SK-N-SH (cell line): ENCODE results near the gene ARHGDIA. TPM values are rescaled to one million over a fixed set of nuclear protein-coding genes. Genes with fewer than 3 reads are reported as not detected.
A peak's percentile ranks its signal among the peaks of the same experiment; 100 is the strongest.

ENCODE experiments used
- CTCF ChIA-PET: fragments of 300-600, 350-600 bp; formaldehyde crosslinking; extraction: SDS; loops from one replicate; lab custom pipeline; 2021; lab: Yijun Ruan, JAX
- POLR2A ChIA-PET: fragments of 350-600 bp; sonication (Branson Sonifier 250); formaldehyde crosslinking; extraction: SDS; loops from one replicate; lab custom pipeline; 2020; ENCODE audit warnings: antibody characterized with exemption, inconsistent platforms; lab: Yijun Ruan, JAX
- DNase-seq: peaks from one replicate; pipeline ENCODE4 v3.0.0; 2012
- H2AFZ ChIP-seq: fragments of 200-600 bp; sonication (generic); 2 replicates; pipeline ENCODE4 v1.8.1; 2016; ENCODE audit warnings: antibody characterized with exemption, mild to moderate bottlenecking, low read depth
- H3F3A ChIP-seq: fragments of 200-600 bp; sonication (generic); replicated peaks from 2 replicates; pipeline ENCODE3; 2016; ENCODE audit warnings: antibody characterized with exemption, mild to moderate bottlenecking; ENCODE audit not compliant: insufficient read depth
- H3K27ac ChIP-seq, 2 experiments: fragments of 200-500 bp in 1 of 2; fragments of 200-600 bp in 1 of 2; sonication (Bioruptor generic) in 1 of 2; sonication (generic), shearing (Covaris generic) in 1 of 2; 2 replicates each; pipeline versions ENCODE4 v1.5.1 to v1.6.1; 2014 to 2016; ENCODE audit warnings: low read depth in 2 of 2, inconsistent platforms in 1 of 2, low read length in 1 of 2, mild to moderate bottlenecking in 1 of 2, mixed read lengths in 1 of 2
- H3K27me3 ChIP-seq: fragments of 200-600 bp; sonication (generic), shearing (Covaris generic); 2 replicates; pipeline ENCODE4 v1.6.1; 2016; ENCODE audit warnings: mixed run types; ENCODE audit not compliant: insufficient read depth
- H3K36me3 ChIP-seq, 2 experiments: fragments of 200-500 bp in 1 of 2; fragments of 200-600 bp in 1 of 2; sonication (Bioruptor generic) in 1 of 2; sonication (generic) in 1 of 2; replicated peaks in 1 of 2; 2 replicates each; pipeline versions ENCODE3 to v1.5.1; 2014 to 2016; ENCODE audit warnings: low read length in 1 of 2, mild to moderate bottlenecking in 1 of 2; ENCODE audit not compliant: insufficient read depth in 2 of 2, control insufficient read depth in 1 of 2
- H3K4me1 ChIP-seq, 2 experiments: fragments of 200-500 bp in 1 of 2; fragments of 200-600 bp in 1 of 2; sonication (Bioruptor generic) in 1 of 2; sonication (generic), shearing (Covaris generic) in 1 of 2; 2 replicates each; pipeline versions ENCODE4 v1.5.1 to v1.6.1; 2014 to 2016; ENCODE audit warnings: low read depth in 1 of 2, low read length in 1 of 2, mixed run types in 1 of 2; ENCODE audit not compliant: insufficient read depth in 2 of 2, control insufficient read depth in 1 of 2
- H3K4me2 ChIP-seq: fragments of 200-600 bp; sonication (generic), shearing (Covaris generic); 2 replicates; pipeline ENCODE4 v1.6.1; 2017; ENCODE audit warnings: mixed run types
- H3K4me3 ChIP-seq, 2 experiments: fragments of 200-500 bp in 1 of 2; fragments of 200-600 bp in 1 of 2; sonication (Bioruptor generic) in 1 of 2; sonication (generic), shearing (Covaris generic) in 1 of 2; 2 replicates each; pipeline versions ENCODE4 v1.5.1 to v1.8.1; 2014 to 2016; ENCODE audit warnings: low read depth in 2 of 2, inconsistent platforms in 1 of 2, low read length in 1 of 2, mild to moderate bottlenecking in 1 of 2, mixed read lengths in 1 of 2, moderate library complexity in 1 of 2
- H3K79me2 ChIP-seq: fragments of 200-600 bp; sonication (generic); 2 replicates; pipeline ENCODE4 v1.8.1; 2017; ENCODE audit warnings: mild to moderate bottlenecking; ENCODE audit not compliant: insufficient read depth
- H3K9ac ChIP-seq: fragments of 200-600 bp; sonication (generic); 2 replicates; pipeline ENCODE4 v1.6.1; 2017; ENCODE audit warnings: mixed run types
- H3K9me2 ChIP-seq: fragments of 200-600 bp; sonication (generic); 2 replicates; pipeline ENCODE4 v1.6.1; 2017; ENCODE audit warnings: mixed run types
- H3K9me3 ChIP-seq: fragments of 200-600 bp; sonication (generic); 2 replicates; pipeline ENCODE4 v1.6.1; 2017; ENCODE audit warnings: mixed run types, mild to moderate bottlenecking, moderate library complexity
- H4K20me1 ChIP-seq: fragments of 200-600 bp; sonication (generic); 2 replicates; pipeline ENCODE4 v1.6.1; 2017; ENCODE audit warnings: mild to moderate bottlenecking, mixed run types; ENCODE audit not compliant: insufficient read depth
- CTCF ChIP-seq: fragments of 200-600 bp; sonication (generic); IDR thresholded peaks from 2 replicates; pipeline ENCODE4 v1.6.1; 2017; ENCODE audit warnings: antibody characterized with exemption, mild to moderate bottlenecking, moderate library complexity
- EZH2phosphoT487 ChIP-seq: fragments of 200-600 bp; sonication (generic); IDR thresholded peaks from 2 replicates; pipeline ENCODE4 v1.6.1; 2017; ENCODE audit warnings: low read depth, mixed run types, mild to moderate bottlenecking, antibody characterized with exemption, moderate library complexity, borderline replicate concordance
- FOSL2 ChIP-seq: IDR thresholded peaks from 2 replicates; pipeline ENCODE4 v1.4.0; 2012; ENCODE audit warnings: low read depth, mild to moderate bottlenecking, moderate library complexity, borderline replicate concordance
- FOXM1 ChIP-seq: IDR thresholded peaks from 2 replicates; pipeline ENCODE4 v1.4.0; 2012; ENCODE audit warnings: low read depth, mild to moderate bottlenecking
- GABPA ChIP-seq: IDR thresholded peaks from 2 replicates; pipeline ENCODE4 v1.4.0; 2012; ENCODE audit warnings: low read depth, mild to moderate bottlenecking
- GATA2 ChIP-seq: sonication (generic); formaldehyde crosslinking; IDR thresholded peaks from 2 replicates; pipeline ENCODE4 v1.5.0; 2020; ENCODE audit warnings: mild to moderate bottlenecking, missing genetic modification reagents
- IRF3 ChIP-seq: fragments of 150-350 bp; IDR thresholded peaks from 2 replicates; pipeline ENCODE4 v1.6.1; 2016; ENCODE audit warnings: mild to moderate bottlenecking, low read depth, low read length
- JUND ChIP-seq: IDR thresholded peaks from 2 replicates; pipeline ENCODE4 v1.4.0; 2012
- MXI1 ChIP-seq: IDR thresholded peaks from 2 replicates; pipeline ENCODE4 v1.6.1; 2012; ENCODE audit warnings: mild to moderate bottlenecking, low read depth, low read length, improper control_type of control experiment
- POLR2AphosphoS5 ChIP-seq: IDR thresholded peaks from 2 replicates; pipeline ENCODE4 v1.6.1; 2012; ENCODE audit warnings: low read depth, low read length
- RAD21 ChIP-seq: IDR thresholded peaks from 2 replicates; pipeline ENCODE4 v1.6.1; 2012; ENCODE audit warnings: mild to moderate bottlenecking, low read length
- RXRA ChIP-seq: IDR thresholded peaks from 2 replicates; pipeline ENCODE4 v1.4.0; 2012; ENCODE audit warnings: low read depth, mild to moderate bottlenecking, borderline replicate concordance
- SIN3A ChIP-seq: IDR thresholded peaks from 2 replicates; pipeline ENCODE4 v1.6.1; 2012; ENCODE audit warnings: low read depth, mild to moderate bottlenecking, low read length, moderate library complexity, borderline replicate concordance
- SMC3 ChIP-seq: IDR thresholded peaks from 2 replicates; pipeline ENCODE4 v1.6.1; 2012; ENCODE audit warnings: low read depth, low read length, improper control_type of control experiment
- TAF1 ChIP-seq: IDR thresholded peaks from 2 replicates; pipeline ENCODE4 v1.6.1; 2012; ENCODE audit warnings: low read depth, mild to moderate bottlenecking, low read length, moderate library complexity, borderline replicate concordance
- TCF12 ChIP-seq: IDR thresholded peaks from 2 replicates; pipeline ENCODE4 v1.4.0; 2012
- TEAD4 ChIP-seq: IDR thresholded peaks from 2 replicates; pipeline ENCODE4 v1.4.0; 2012; ENCODE audit warnings: mild to moderate bottlenecking, borderline replicate concordance; ENCODE audit not compliant: insufficient read depth
- YY1 ChIP-seq: IDR thresholded peaks from 2 replicates; pipeline ENCODE4 v1.4.0; 2012; ENCODE audit warnings: low read depth, mild to moderate bottlenecking
- ZBTB33 ChIP-seq: IDR thresholded peaks from 2 replicates; pipeline ENCODE4 v1.4.0; 2012; ENCODE audit warnings: low read depth, borderline replicate concordance
- WGBS: methylation state at CpG from one replicate; pipeline ENCODE4 v1.1.6; 2017; ENCODE audit warnings: low lambda C conversion rate; 5-methylcytosine and 5-hydroxymethylcytosine counted together
- polyA plus RNA-seq, 3 experiments: library from polyadenylated mRNA; depleted of rRNA; stranded (reverse); fragments of >200 nt; gene quantifications; 2 replicates each; pipeline ENCODE4 v1.2.3, GENCODE V29; 2012
- TF ChIP-seq, protein P1 (sequence below): IDR thresholded peaks from 2 replicates; pipeline ENCODE4 v1.6.1; 2012; ENCODE audit warnings: mild to moderate bottlenecking, low read depth, low read length, moderate library complexity
- TF ChIP-seq, protein P2 (sequence below): IDR thresholded peaks from 2 replicates; pipeline ENCODE4 v1.4.0; 2012; ENCODE audit warnings: low read depth, borderline replicate concordance
- TF ChIP-seq, protein P3 (sequence below): IDR thresholded peaks from 2 replicates; pipeline ENCODE4 v1.4.0; 2012; ENCODE audit warnings: low read depth

Gene ARHGDIA
- polyA plus RNA-seq, 1 of the 3 experiments (the other 2 are of a cell fraction): 385 TPM

DNA sequence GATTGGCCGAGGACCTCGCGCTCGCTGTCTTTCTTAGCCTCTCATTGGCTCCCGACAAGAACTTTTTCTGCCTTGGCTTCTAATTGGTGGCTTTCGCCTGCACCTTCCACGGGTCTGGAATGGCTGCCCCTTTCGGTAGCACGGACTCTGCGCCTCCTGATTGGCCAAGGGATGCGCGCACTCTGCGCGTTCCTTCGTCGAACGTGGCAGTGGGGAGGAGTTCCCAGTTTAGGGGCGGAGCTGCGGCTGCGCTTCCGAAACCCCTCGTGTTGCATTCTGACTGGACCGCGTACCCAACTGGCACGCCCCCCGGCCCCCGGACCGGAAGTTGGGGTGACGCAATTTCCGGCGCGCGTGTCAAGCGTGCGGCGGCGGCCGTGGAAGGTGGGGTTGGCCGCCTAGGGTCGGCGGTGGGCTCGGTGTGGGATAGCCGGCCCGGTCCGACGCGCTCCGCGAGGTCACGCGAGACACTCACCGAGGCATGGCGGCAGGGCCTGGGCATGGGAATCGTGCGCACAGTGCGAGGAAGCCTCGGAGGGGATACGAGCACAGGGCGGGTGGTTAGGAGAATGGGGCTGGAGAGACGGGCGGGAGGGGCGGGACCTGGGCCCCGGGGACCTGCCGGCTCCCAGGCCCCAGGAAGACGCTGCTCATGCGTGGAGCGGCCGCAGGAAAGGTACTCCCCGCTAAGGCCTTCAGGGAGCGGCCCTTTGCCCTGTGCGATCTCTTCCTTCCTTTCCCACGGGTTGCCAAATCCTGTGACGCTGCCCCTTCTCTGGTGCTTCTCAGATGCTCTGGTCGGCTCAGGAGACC lies 10.2 kb downstream of the ARHGDIA start:
- Histone ChIP-seq H2AFZ (peak overlapping the region; percentile 52; the same call in 1 of the 2 replicates), H3K27ac (peak overlapping the region; percentile 90 to 92), H3K4me1 (peaks cover 28 to 37% of the 10 kb centered on the region in 2 experiments), H3K79me2 (peaks cover 94% of the 10 kb centered on the region), H4K20me1 (peaks cover 53% of the 10 kb centered on the region), H3K4me3 (peak overlapping the region; percentile 77 to 95), H3K36me3 (peaks cover 31 to 60% of the 10 kb centered on the region in 2 experiments), H3K27me3 (no peaks in the 10 kb centered on the region), H3K4me2 (peak overlapping the region; percentile 99), H3K9me3 (no peaks in the 10 kb centered on the region), H3K9ac (peak overlapping the region; percentile 98), H3K9me2 (no peaks in the 10 kb centered on the region), H3F3A (peaks cover 27% of the 10 kb centered on the region)
- CTCF ChIA-PET: interaction anchor here (0.7 to 3.6 kb wide), 6 partner anchors 9 to 148 kb away, joined by 3 to 13 read pairs (median 6); partner anchors contain the start of genes ARHGDIA and SLC25A10
- under 1% methylated on average over 59 of the region's 74 CpGs for WGBS
- DNase-seq: peak; percentile 100
- POLR2A ChIA-PET: interaction anchor here (0.6 to 2.3 kb wide), 9 partner anchors 9 to 178 kb away, joined by 3 to 16 read pairs (median 3); partner anchors contain the start of genes ALYREF, ANAPC11, ARHGDIA and MRPL12
- TF ChIP-seq YY1: peak; percentile 88
- no peak for TF ChIP-seq GATA2 (CRISPR knock-in tag)
- TF ChIP-seq EZH2phosphoT487: no peak
- peak; percentile 92 for TF ChIP-seq GABPA
- no peak for TF ChIP-seq CTCF
- TF ChIP-seq SIN3A: peak; percentile 93; the same call in 1 of the 2 replicates
- TF ChIP-seq SMC3: no peak
- peak; percentile 100 for TF ChIP-seq IRF3
- TF ChIP-seq, protein P1, sequence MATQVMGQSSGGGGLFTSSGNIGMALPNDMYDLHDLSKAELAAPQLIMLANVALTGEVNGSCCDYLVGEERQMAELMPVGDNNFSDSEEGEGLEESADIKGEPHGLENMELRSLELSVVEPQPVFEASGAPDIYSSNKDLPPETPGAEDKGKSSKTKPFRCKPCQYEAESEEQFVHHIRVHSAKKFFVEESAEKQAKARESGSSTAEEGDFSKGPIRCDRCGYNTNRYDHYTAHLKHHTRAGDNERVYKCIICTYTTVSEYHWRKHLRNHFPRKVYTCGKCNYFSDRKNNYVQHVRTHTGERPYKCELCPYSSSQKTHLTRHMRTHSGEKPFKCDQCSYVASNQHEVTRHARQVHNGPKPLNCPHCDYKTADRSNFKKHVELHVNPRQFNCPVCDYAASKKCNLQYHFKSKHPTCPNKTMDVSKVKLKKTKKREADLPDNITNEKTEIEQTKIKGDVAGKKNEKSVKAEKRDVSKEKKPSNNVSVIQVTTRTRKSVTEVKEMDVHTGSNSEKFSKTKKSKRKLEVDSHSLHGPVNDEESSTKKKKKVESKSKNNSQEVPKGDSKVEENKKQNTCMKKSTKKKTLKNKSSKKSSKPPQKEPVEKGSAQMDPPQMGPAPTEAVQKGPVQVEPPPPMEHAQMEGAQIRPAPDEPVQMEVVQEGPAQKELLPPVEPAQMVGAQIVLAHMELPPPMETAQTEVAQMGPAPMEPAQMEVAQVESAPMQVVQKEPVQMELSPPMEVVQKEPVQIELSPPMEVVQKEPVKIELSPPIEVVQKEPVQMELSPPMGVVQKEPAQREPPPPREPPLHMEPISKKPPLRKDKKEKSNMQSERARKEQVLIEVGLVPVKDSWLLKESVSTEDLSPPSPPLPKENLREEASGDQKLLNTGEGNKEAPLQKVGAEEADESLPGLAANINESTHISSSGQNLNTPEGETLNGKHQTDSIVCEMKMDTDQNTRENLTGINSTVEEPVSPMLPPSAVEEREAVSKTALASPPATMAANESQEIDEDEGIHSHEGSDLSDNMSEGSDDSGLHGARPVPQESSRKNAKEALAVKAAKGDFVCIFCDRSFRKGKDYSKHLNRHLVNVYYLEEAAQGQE: 0 out of 2 replicates have a peak, but pooled peaks have one; percentile 48
- TF ChIP-seq, protein P2, sequence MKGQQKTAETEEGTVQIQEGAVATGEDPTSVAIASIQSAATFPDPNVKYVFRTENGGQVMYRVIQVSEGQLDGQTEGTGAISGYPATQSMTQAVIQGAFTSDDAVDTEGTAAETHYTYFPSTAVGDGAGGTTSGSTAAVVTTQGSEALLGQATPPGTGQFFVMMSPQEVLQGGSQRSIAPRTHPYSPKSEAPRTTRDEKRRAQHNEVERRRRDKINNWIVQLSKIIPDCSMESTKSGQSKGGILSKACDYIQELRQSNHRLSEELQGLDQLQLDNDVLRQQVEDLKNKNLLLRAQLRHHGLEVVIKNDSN: peak; percentile 60; the same call in 1 of the 2 replicates
- TF ChIP-seq FOSL2: no peak
- TF ChIP-seq, protein P3, sequence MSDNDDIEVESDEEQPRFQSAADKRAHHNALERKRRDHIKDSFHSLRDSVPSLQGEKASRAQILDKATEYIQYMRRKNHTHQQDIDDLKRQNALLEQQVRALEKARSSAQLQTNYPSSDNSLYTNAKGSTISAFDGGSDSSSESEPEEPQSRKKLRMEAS: peak; percentile 96
- no peak for TF ChIP-seq RAD21
- no peak; the same call in 1 of the 2 replicates for TF ChIP-seq JUND
- no peak for TF ChIP-seq TCF12
- no peak for TF ChIP-seq FOXM1
- no peak for TF ChIP-seq RXRA
- peak; percentile 89 for TF ChIP-seq TAF1
- TF ChIP-seq POLR2AphosphoS5: peak; percentile 97
- TF ChIP-seq TEAD4: no peak
- TF ChIP-seq ZBTB33: no peak; the same call in 1 of the 2 replicates
- TF ChIP-seq MXI1: peak; percentile 97
